Measurements from ENCODE around the gene HTR1B. TPM values are rescaled to one million over a fixed set of nuclear protein-coding genes. Genes with fewer than 3 reads are reported as not detected.

Gene HTR1B
- total and polyA plus RNA-seq, 10 of the 15 experiments (the other 5 are each of a cell fraction or from before 2014, with no cell fraction given), result 0.98 TPM; not detected in 9

DNA sequence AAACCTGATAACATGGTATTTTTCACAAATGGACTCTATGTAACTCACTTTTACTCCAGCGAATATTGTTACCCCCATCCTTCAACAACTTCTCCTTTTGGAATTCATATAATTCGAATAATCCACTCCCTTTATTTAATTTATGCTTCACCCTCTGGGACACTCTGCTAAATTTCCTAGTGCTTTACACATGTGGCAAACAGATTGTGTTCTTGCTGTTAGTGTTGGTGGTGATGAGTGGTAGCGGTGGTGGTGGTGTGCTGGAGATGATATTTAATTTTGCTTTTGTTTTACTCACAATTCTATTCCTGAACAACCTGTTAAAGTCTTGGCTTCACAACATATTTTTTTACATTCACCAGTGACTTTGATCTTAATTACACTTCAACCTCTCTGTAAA, 32.8 kb downstream of the HTR1B start:
- POLR2A ChIA-PET, result no interaction called here
- in situ Hi-C loops (cut with MboI), result no loop called here
- H3K4me1 ChIP-seq (ENCODE audit: control insufficient read depth, insufficient read depth, low read length), result no peaks in the 10 kb centered on the region
- CTCF ChIA-PET, result no interaction called here
- no peaks in the 10 kb centered on the region for H3K27me3 ChIP-seq (replicated peaks in 1 of 2; ENCODE audit: control insufficient read depth in 2 of 2, insufficient read depth in 2 of 2, low read length in 1 of 2)
- no TSS peak for BruUV-seq (replicated peaks)
- H3K79me2 ChIP-seq (ENCODE audit: control insufficient read depth, insufficient read depth, low read length), result no peaks in the 10 kb centered on the region
- TF ChIP-seq NR2C1 (IDR thresholded peaks at IDR 0.05) (no peak), BMI1 (IDR thresholded peaks at IDR 0.05; ENCODE audit: borderline replicate concordance) (no peak), MEF2B (IDR thresholded peaks at IDR 0.05; ENCODE audit: partially characterized antibody, poor library complexity, severe bottlenecking) (no peak), TCF7 (IDR thresholded peaks at IDR 0.05; ENCODE audit: borderline replicate concordance) (no peak), CREM (IDR thresholded peaks at IDR 0.05; ENCODE audit: low read depth) (no peak)
- TF ChIP-seq, protein P1, sequence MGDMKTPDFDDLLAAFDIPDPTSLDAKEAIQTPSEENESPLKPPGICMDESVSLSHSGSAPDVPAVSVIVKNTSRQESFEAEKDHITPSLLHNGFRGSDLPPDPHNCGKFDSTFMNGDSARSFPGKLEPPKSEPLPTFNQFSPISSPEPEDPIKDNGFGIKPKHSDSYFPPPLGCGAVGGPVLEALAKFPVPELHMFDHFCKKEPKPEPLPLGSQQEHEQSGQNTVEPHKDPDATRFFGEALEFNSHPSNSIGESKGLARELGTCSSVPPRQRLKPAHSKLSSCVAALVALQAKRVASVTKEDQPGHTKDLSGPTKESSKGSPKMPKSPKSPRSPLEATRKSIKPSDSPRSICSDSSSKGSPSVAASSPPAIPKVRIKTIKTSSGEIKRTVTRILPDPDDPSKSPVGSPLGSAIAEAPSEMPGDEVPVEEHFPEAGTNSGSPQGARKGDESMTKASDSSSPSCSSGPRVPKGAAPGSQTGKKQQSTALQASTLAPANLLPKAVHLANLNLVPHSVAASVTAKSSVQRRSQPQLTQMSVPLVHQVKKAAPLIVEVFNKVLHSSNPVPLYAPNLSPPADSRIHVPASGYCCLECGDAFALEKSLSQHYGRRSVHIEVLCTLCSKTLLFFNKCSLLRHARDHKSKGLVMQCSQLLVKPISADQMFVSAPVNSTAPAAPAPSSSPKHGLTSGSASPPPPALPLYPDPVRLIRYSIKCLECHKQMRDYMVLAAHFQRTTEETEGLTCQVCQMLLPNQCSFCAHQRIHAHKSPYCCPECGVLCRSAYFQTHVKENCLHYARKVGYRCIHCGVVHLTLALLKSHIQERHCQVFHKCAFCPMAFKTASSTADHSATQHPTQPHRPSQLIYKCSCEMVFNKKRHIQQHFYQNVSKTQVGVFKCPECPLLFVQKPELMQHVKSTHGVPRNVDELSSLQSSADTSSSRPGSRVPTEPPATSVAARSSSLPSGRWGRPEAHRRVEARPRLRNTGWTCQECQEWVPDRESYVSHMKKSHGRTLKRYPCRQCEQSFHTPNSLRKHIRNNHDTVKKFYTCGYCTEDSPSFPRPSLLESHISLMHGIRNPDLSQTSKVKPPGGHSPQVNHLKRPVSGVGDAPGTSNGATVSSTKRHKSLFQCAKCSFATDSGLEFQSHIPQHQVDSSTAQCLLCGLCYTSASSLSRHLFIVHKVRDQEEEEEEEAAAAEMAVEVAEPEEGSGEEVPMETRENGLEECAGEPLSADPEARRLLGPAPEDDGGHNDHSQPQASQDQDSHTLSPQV (IDR thresholded peaks at IDR 0.05), result no peak
- TF ChIP-seq, protein P2, sequence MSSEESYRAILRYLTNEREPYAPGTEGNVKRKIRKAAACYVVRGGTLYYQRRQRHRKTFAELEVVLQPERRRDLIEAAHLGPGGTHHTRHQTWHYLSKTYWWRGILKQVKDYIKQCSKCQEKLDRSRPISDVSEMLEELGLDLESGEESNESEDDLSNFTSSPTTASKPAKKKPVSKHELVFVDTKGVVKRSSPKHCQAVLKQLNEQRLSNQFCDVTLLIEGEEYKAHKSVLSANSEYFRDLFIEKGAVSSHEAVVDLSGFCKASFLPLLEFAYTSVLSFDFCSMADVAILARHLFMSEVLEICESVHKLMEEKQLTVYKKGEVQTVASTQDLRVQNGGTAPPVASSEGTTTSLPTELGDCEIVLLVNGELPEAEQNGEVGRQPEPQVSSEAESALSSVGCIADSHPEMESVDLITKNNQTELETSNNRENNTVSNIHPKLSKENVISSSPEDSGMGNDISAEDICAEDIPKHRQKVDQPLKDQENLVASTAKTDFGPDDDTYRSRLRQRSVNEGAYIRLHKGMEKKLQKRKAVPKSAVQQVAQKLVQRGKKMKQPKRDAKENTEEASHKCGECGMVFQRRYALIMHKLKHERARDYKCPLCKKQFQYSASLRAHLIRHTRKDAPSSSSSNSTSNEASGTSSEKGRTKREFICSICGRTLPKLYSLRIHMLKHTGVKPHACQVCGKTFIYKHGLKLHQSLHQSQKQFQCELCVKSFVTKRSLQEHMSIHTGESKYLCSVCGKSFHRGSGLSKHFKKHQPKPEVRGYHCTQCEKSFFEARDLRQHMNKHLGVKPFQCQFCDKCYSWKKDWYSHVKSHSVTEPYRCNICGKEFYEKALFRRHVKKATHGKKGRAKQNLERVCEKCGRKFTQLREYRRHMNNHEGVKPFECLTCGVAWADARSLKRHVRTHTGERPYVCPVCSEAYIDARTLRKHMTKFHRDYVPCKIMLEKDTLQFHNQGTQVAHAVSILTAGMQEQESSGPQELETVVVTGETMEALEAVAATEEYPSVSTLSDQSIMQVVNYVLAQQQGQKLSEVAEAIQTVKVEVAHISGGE (CRISPR knock-in tag; IDR thresholded peaks at IDR 0.05), result no peak
- H3K27ac ChIP-seq (ENCODE audit: control insufficient read depth, insufficient read depth), result no peak overlapping the region
- intact Hi-C loops (cut with micrococcal nuclease; ENCODE audit: unreplicated experiment), result no loop called here
- no peak overlapping the region for H3K4me2 ChIP-seq (ENCODE audit: control insufficient read depth, insufficient read depth)
- ATAC-seq (no peak), FAIRE-seq (no peak), DNase-seq (ENCODE audit: low read depth, low spot score) (no peak)
- no peaks in the 10 kb centered on the region for H3K9me3 ChIP-seq (replicated peaks; ENCODE audit: control insufficient read depth, insufficient read depth, low read length)
- RAD21 ChIA-PET (ENCODE audit: unreplicated experiment), result no interaction called here
- WGBS (ENCODE audit: insufficient coverage, insufficient replicate concordance, low lambda C conversion rate, missing lambda C conversion rate), result 38% methylated on average over 3 of the region's 3 CpGs
- H4K20me1 ChIP-seq (ENCODE audit: control insufficient read depth, insufficient read depth), result no peaks in the 10 kb centered on the region
- no peak overlapping the region for H3K9ac ChIP-seq (ENCODE audit: control insufficient read depth, insufficient read depth, low read length)
- no peak overlapping the region for H3K4me3 ChIP-seq
- H2AFZ ChIP-seq (ENCODE audit: control insufficient read depth, low read depth, low read length), result no peak overlapping the region
- no peaks in the 10 kb centered on the region for H3K36me3 ChIP-seq (ENCODE audit: control insufficient read depth in 2 of 2, insufficient read depth in 2 of 2, low read length in 1 of 2)
- SMC1A ChIA-PET (ENCODE audit: uncharacterized antibody, unreplicated experiment), result no interaction called here
